Amniotic stem cell (primary cell): ENCODE measurements around the gene ZNF382.
"Not testable (repeated sequence)": the region's sequence is repeated elsewhere in the genome, so short reads cannot be mapped to it uniquely, and the experiment has no call there.

Experiments used
- DNase-seq: peaks from one replicate; lab custom pipeline; 2025; lab: John Stamatoyannopoulos, UW

Gene ZNF382

DNA sequence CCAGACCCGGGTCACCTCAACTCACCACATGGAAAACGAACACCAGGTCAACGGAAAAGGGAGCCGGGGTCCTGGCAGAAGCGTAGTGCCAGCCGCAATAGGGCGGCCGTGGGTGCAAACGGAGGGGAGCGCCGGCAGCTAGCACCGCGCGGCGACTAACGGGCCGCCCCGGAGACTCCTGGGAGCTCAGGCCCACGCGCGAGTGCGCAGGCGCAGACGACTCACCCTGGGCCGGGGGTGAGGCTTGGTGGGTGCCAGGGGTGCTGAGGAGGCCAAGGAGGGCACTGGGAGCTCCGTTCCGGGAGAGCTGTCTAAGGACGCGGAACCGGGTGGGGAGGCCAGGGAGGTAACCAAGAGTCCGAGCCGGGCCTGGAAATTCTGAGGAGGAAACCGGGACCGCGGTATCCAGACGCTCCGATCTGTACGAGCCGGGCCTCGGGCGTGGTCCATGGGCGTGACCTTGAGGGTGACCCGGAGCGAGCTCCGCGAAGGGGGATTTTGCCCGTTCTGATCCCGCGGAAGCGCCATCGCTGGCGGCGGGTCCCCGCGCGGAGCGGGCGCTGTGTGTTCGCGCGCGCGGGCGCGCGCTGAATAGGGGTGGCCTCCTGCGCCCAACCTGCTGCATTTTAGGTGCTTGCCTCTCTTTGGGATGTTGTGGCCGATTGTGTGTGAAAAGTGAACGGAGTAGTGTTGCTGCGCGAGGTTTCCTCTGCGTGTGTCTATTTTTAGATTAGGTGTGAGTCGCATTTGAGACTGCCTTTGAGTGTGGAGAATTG, at the start of gene ZNF382:
ZNF382 (plus strand) TSS at position 213 of the 776 bp plus-strand sequence. CDS start 4,602 bp downstream, outside the sequence.
- DNase-seq: peak; percentile 40

DNA sequence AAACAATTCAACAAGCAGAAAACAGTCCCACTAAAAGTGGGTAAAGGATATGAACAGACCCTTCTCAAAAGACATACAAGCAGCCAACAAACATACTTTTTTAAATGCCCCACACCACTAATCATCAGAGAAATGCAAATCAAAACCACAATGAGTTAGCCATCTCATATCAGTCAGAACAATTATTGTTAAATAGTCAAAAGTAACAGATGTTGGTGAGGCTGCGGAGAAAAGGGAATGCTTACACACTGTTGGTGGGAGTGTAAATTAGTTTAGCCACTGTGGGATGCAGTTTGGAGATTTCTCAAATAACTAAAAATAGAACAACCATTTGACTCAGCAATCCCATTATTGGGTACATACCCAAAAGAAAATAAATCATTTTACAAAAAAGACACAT, 40.7 kb upstream of the ZNF382 start:
- DNase-seq: no peak

DNA sequence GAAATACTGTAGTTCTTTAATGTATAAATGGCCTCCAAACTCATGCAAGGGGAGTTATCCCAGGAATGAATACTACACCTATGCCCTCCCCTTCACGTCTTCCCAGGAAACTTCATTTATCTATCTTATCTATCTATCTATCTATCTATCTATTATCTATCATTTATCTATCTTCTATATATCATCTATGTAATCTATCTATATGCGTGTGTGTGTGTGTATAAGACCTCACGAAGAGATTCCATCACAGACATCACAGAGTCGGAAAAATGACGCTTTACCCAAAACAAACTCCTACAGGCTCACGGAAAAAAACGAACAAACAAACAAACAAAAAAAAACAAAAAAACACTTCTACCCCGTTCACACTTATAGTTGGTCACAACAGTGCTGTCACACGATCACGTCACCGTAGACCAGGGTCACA, 32.5 kb upstream of the ZNF382 start:
- no peak for DNase-seq

DNA sequence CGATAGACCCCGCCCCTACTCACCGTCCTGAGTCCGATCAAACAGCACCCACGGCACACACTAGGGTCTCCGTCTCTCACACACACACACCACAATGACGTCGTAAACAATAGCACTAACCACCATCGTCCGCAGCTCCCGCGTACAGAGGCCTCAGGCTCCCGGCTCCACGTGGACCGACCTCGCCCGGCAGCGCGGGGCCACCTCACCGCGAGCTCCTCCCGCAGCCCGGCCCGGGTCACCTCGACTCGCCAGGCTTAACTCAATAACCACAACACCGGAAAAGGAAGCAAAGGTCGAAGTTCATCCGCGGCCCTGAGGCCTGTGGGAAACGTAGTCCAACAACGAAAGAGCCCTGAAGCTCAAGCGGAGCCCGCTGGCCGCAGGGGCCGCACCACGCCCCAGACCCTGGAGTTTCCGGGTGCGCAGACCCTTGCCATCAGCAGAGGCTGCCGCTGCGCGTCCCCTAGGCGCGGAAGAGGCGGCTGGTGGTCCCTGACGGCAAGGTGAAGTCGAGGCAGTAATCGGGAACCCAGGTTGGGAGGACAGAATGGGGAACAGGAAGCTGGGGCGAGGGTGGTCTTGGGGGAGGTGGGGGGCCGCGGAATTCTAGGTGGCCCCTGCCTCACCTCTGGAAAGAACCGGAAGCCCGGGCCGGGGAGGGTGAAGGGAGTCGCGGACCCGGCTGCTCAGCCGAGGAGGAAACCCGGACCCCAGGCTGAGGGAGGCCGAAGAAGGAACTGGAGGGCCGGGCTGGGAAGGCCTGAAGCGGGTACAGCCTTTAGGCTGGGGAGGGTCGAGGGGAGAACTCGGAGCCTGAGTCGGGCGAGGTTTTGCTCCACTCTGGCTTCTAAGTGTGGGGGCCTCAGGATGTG, 31.9 kb upstream of the ZNF382 start, which contains the start of gene ZNF529:
ZNF529 (minus strand) TSS at position 273 of the 875 bp plus-strand sequence. CDS start 946 bp downstream, outside the sequence.
- peak; percentile 70 for DNase-seq

DNA sequence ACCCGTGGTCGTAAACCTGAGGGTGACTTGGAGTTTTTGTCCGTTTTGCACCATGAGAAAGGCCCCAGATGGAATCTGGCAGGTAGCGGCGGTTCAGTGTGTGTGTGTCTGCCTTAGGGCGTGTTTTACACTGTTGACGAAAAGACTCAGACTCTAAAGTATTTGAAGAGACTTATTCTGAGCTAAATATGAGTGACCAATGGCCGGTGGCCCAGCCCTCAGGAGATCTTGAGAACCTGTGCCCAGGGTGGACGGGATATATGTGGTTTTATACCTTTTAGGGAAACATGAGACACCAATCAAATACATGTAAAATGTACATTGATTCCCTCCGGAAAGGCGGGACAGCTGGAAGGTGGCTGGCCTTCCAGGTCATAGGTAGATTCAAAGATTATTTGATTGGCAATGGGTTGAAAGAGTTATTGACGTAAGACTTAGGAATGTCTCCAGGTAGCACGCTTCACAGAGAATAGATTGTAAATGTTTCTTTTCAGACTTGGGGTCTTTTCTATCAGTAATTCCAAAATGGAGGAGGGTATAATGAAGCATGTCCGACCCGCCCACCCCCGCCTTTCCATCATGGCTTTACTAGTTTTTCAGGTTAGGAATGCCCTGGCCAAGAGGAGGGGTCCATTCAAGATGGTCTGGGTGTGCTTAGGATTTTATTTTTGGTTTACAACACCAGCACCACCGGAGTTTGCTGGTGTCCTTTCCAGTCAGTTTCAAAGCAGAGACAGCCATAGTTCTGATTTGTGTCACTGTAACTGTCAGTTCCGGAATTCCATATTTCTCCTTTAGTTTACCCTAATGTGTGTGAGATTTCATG, 31.0 kb upstream of the ZNF382 start:
- DNase-seq: no peak

DNA sequence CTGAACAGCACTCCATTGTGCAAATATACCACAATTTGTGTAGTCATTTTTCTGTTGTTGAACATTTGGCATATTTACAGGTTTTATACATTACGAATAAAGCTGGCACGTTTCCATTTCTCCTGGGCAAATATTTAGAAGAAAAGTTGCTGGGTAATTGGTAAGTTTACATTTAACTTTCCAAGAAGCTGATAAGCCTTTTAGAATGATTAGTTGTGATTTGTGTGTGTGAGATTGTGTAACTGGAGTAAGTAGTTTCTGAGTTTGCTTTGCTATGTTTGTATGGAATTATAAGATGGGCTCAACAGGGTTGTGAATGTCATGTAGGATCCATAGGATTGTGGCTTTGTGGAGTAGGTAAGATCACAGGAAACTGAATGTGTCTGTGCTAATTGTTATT, 30.4 kb upstream of the ZNF382 start:
- DNase-seq: no peak

DNA sequence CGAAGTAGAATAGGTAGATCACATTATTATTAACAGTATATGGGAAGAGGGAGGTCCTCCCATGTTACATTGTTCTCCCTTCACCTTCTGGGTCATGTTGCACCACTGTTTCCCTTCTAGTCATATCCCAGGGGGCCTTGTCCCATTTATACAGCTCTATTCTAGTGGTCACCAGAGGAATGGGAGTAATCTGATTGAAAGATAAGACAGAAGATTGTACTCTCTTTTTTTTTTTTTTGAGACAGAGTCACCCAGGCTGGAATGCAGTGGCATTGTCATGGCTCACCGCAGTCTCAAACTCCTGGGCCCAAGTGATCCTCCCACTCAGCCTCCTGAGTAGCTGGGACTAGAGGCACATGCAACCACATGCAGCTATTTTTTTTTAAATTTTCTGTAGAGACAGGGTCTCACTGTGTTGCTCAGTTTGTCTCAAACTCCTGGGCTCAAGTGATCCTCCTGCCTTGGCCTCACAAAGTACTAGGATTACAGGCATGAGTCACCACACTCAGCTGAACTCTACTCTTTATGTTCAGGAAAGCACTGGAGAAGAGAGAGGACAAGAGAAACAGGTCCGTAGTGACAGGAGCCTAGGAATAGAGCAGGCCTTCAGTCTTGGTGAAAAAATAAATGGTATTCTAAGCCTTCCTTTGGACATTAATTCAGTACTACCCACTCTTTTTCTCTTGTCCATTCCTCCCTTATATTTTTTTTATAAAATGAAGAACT, 27.7 kb upstream of the ZNF382 start:
- DNase-seq: no peak

DNA sequence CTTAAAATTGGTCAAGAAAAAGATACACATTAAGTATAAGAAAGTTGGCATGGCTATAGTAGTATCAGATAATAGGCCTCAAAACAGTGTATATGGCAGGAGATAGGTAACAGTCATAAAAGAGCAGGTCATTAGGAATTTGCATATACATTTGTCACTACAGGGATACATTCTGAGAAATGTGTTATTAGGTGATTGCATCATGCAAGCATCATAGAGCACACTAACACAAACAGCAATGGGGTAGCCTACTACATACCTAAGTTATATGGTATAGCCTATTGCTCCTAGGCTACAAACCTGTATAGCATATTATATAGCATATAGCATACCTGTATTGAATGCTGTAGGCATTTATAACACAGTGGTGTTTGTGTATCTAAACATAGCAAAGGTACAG, 25.9 kb upstream of the ZNF382 start:
- DNase-seq: no peak

DNA sequence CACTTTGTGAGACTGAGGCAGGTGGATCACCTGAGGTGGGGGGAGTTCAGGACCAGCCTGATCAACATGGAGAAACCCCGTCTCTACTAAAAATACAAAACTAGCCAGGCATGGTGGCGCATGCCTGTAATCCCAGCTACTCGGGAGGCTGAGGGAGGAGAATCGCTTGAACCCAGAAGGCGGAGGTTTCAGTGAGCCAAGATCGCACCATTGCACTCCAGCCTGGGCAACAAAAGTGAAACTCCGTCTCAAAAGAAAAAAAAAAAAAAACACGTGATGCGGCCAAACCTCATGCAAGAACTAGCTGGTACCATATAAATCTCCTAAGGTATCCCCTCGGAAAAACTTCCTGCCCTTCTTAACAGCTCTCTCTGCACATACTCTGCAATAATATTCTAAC, 2.4 kb upstream of the ZNF382 start:
- not testable (repeated sequence) for DNase-seq

DNA sequence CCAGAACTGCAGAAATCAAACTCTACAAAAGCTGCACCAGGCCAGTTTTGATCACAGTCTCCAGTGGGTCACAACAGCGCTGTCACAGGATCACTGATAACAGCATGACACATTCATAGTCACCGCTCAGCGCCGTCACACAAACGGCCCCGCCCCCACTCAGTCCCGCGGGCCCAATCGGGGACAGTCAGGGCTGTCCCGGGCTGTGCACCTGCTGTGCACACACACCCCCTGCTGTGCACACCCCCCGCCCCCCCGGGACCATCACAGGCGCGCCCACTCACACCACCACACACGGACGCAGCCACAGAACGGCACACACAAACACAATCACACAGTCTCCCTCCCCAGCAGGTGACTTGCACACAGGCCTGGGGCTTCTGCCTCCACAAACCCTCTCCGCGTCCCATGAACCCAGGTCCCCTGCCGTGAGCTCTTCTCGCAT, 435 bp upstream of the ZNF382 start:
- peak; percentile 11 for DNase-seq

DNA sequence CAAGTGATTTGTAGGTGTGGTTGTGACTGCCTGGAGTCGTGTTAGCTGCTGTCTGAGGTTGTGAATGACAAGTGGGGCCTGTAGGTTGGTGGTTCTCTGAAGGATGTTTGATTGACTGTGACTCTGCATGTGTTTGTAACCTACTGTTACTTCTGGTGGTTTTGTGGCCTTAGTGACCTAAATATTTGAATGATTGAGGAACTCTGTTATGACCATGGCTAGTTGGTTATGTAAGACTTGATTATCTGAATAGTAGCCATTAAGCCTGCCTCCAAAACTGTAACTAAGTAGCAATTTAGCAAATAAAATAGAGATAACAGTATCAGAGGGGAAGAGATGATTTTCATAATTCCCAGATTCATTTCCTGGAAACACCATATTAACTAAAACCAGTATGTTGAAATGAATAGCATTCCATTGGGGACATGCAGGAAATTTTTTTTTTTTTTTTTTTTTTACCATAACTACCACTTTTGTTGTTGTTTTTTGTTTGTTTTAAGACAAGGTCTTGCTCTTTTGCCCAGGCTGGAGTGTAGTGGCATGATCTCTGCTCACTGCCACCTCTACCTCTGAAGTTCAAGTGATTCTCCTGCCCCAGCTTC, 865 bp downstream of the ZNF382 start:
- no peak for DNase-seq

DNA sequence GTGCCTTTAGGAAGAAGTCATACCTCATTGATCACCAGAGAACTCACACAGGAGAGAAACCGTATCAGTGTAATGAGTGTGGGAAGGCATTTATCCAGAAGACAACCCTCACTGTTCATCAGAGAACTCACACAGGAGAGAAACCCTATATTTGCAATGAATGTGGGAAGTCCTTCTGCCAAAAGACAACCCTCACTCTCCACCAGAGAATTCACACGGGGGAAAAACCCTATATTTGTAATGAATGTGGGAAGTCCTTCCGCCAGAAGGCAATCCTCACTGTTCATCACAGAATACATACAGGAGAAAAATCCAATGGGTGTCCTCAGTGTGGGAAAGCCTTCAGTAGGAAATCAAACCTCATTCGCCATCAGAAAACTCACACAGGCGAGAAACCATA, 21.9 kb downstream of the ZNF382 start:
- no peak for DNase-seq

DNA sequence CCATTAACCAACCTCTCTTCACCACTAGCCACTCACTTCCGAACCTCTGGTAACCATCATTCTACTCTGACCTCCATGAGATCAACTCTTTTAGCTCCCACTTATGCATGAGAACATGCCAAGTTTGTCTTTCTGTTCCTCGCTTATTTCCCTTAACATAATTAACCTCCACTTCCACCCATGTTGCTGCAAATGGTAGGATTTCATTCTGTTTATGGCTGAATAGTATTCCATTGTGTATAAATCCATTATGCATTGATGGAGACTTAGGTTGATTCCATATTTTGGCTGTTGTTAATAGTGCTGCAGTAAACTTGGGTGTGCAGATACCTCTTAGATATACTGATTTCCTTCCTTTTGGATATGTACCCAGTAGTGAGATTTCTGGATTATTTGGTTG, 30.2 kb downstream of the ZNF382 start:
- no peak for DNase-seq

DNA sequence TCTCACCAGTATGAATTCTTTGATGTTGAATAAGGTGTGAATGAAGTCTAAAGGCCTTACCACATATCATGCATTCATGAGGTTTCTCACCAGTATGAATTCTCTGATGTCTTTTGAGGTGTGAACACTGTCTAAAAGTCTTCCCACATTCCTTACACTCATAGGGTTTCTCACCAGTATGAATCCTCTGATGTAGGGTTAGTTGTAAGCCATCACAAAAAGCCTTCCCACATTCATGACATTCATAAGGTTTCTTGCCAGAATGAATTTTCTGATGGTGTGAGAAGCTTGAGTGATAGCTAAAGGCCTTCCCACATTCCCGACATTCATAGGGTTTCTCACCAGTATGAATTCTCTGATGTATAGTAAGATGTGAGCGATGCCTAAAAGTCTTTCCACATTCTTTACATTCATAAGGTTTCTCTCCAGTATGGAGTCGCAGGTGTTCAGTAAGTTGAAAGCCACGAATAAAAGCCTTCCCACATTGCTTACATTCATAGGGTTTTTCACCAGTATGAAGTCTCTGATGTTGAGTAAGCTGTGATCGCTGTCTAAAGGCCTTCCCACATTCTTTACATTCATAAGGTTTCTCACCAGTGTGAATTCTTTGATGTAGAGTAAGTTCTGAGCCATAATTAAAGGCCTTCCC, 33.9 kb downstream of the ZNF382 start:
- no peak for DNase-seq

DNA sequence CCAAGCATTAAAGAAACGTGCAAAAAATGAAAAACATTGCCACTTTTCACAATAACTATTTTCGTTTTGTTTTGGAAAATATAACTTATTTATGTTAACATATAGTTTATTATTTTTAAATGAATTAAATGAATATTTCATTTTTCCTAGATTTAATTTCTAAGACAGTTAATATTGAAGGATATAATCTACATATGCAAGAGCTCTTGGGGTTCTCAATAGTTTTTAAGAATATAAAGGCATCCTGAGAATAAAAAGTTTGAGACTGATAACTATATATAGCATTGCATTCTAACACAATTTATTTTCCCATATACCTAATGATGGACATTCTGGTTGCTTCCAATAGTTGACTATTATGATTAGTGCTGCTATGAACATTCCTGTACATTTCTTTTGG, 41.6 kb downstream of the ZNF382 start:
- DNase-seq: no peak

DNA sequence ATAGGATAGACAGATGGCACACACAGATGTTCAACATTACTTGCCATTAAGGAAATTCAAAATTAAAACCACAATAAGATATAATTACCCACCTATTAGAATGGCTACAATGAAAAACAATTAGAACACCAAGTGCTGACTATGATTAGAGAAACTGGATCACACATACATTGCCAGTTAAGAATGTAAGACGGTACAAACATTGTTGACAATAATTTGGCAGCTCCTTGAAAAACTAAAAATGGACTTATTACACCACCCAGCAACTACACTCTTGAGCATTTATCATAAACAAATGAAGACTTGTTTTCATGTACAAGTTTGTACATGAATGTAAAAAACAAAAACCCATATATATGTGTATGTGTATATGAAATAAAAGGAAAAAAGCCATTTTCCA, 47.8 kb downstream of the ZNF382 start:
- no peak for DNase-seq

DNA sequence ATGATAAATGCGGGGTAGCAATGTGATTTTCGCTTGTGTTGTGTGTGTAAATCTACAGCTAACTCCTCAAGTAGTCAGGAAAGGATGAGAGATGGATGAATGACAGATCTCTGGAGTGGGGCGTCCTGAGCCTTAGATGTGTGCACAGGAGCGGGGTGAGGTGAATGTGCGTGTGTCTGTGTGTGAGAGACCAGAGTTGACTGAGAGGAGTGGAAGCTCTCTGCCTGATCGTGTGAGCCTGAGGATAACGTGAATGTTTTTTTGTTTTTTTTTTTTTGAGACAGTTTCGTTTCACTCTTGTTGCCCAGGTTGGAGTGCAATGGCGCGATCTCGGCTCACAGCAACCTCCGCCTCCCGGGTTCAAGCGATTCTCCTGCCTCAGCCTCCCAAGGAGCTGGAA, 60.7 kb downstream of the ZNF382 start:
- no peak for DNase-seq

DNA sequence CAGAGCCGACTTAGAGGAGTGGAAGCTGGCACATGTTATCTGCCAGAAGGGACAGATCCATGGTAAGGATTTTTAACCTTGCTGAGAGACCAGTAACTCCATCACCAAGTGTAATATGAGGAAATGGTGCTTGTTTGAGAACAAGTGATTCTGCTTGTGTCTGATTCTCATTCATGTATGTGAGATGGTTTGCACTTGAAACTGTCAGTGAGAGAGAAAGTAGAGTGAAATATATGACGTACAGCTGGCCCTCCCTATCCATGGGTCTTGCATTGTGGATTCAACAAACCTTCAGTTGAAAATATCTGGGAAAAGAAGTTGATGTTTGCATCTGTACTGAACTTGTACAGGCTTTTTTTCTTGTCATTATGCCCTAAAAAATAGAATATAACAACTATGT, 63.5 kb downstream of the ZNF382 start:
- DNase-seq: no peak

DNA sequence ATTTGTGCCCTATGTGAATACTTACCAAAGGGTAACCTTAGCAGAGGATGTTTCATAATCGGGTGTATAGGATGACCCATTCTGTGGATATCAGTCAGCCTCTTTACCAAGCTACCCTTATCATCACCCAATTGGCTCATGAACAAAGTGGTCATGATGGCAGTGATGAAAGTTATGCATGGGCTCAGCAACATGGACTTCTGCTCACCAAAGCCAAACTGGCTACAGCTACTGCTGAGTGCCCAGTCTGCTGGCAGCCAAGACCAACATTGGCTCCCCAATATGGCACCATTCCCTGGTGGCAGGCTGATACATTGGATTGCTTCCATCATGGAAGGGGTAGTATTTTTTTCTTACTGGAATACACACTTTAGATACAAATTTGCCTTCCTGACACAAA, 67.3 kb downstream of the ZNF382 start:
- no peak for DNase-seq

DNA sequence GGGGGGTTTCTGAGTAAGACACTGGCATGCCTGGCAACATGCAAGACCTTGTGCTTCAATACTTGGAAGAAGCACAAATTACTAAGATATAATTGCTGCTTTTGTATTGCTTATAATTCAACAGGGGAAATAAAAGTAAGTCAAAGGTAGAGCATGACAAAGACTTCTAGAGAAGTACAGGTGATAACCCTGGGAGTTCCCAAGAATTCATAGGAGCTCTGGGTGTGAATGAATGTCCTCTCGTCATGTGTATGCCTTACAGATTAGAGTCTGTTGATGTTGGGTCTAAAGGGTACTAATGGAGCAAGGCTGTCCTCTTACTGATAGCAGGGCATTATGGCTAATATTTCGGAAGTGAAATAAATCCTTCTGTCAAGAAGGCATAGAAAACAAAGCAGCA, 69.1 kb downstream of the ZNF382 start:
- no peak for DNase-seq
